SJSA1 (cell line): ENCODE results near the gene TMEM132C. TPM values are rescaled to one million over a fixed set of nuclear protein-coding genes. Genes with fewer than 3 reads are reported as not detected.

Experiments used
- DNase-seq, 2 experiments: peaks; one replicate each; pipeline ENCODE4 v3.0.0-alpha.2; 2015 to 2020; ENCODE audit warnings: low spot score in 2 of 2, low read depth in 1 of 2
- H3K27ac ChIP-seq: fragments of 250-450 bp; sonication (Bioruptor Pico); 2 replicates; pipeline ENCODE4 v1.5.1; 2020; ENCODE audit warnings: mild to moderate bottlenecking, moderate library complexity
- H3K27me3 ChIP-seq: fragments of 250-450 bp; sonication (Bioruptor Pico); replicated peaks from 2 replicates; pipeline ENCODE4 v1.5.1; 2020; ENCODE audit warnings: mild to moderate bottlenecking, moderate library complexity
- H3K36me3 ChIP-seq: fragments of 250-450 bp; sonication (Bioruptor Pico); 2 replicates; pipeline ENCODE4 v1.5.1; 2020; ENCODE audit warnings: mild to moderate bottlenecking
- H3K4me1 ChIP-seq: fragments of 250-450 bp; sonication (Bioruptor Pico); replicated peaks from 2 replicates; pipeline ENCODE4 v1.6.1; 2021; ENCODE audit warnings: mild to moderate bottlenecking
- H3K4me3 ChIP-seq: fragments of 250-450 bp; sonication (Bioruptor Pico); 2 replicates; pipeline ENCODE4 v1.5.1; 2020; ENCODE audit warnings: mild to moderate bottlenecking
- H3K9me3 ChIP-seq: fragments of 250-450 bp; sonication (Bioruptor Pico); replicated peaks from 2 replicates; pipeline ENCODE4 v1.5.1; 2020; ENCODE audit warnings: mild to moderate bottlenecking
- total RNA-seq: library from RNA; depleted of rRNA; stranded (reverse); fragments of >200 nt; shearing (Covaris generic); gene quantifications from 2 replicates; pipeline ENCODE4 v1.2.3, GENCODE V29; 2014

Gene TMEM132C
- total RNA-seq, 1 experiment from 2014 or later: not detected

- no peaks in the 10 kb centered on the region for H3K9me3 ChIP-seq
- no peak for DNase-seq
Measured at GRCh38 chr12:128690641-128691040, 423.7 kb downstream of the TMEM132C start.

GRCh38 chr12:128693115-128693514 lies 426.1 kb downstream of the TMEM132C start:
- Histone ChIP-seq H3K36me3 (no peaks in the 10 kb centered on the region), H3K4me3 (no peak overlapping the region), H3K4me1 (no peaks in the 10 kb centered on the region), H3K27me3 (no peaks in the 10 kb centered on the region), H3K27ac (no peak overlapping the region), H3K9me3 (no peaks in the 10 kb centered on the region)
- DNase-seq: no peak

More at GRCh38 chr12:128690641-128691040, 423.7 kb downstream of the TMEM132C start:
- H3K4me3 ChIP-seq: no peak overlapping the region
- H3K4me1 ChIP-seq: no peaks in the 10 kb centered on the region
- no peak overlapping the region for H3K27ac ChIP-seq
- H3K27me3 ChIP-seq: no peaks in the 10 kb centered on the region
- no peaks in the 10 kb centered on the region for H3K36me3 ChIP-seq

GRCh38 chr12:128693771-128694170 lies 426.8 kb downstream of the TMEM132C start:
- no peaks in the 10 kb centered on the region for H3K9me3 ChIP-seq
- DNase-seq: no peak

GRCh38 chr12:128694445-128694844 lies 427.5 kb downstream of the TMEM132C start:
- Histone ChIP-seq H3K4me3 (no peak overlapping the region), H3K9me3 (no peaks in the 10 kb centered on the region)

More at GRCh38 chr12:128693771-128694170, 426.8 kb downstream of the TMEM132C start:
- Histone ChIP-seq H3K27ac (no peak overlapping the region), H3K4me3 (no peak overlapping the region), H3K4me1 (no peaks in the 10 kb centered on the region), H3K36me3 (no peaks in the 10 kb centered on the region), H3K27me3 (no peaks in the 10 kb centered on the region)

GRCh38 chr12:128695697-128696096 lies 428.7 kb downstream of the TMEM132C start:
- no peaks in the 10 kb centered on the region for H3K36me3 ChIP-seq
- no peaks in the 10 kb centered on the region for H3K27me3 ChIP-seq
- H3K4me1 ChIP-seq: no peaks in the 10 kb centered on the region
- DNase-seq: no peak
- no peak overlapping the region for H3K27ac ChIP-seq
- no peak overlapping the region for H3K4me3 ChIP-seq
- H3K9me3 ChIP-seq: no peaks in the 10 kb centered on the region

More at GRCh38 chr12:128694445-128694844, 427.5 kb downstream of the TMEM132C start:
- Histone ChIP-seq H3K4me1 (no peaks in the 10 kb centered on the region), H3K27me3 (no peaks in the 10 kb centered on the region), H3K27ac (no peak overlapping the region), H3K36me3 (no peaks in the 10 kb centered on the region)
- DNase-seq: no peak

GRCh38 chr12:128698301-128698972 lies 431.5 kb downstream of the TMEM132C start:
- Histone ChIP-seq H3K4me3 (no peak overlapping the region), H3K27me3 (no peaks in the 10 kb centered on the region), H3K4me1 (no peaks in the 10 kb centered on the region), H3K36me3 (no peaks in the 10 kb centered on the region), H3K27ac (no peak overlapping the region), H3K9me3 (no peaks in the 10 kb centered on the region)
- DNase-seq: no peak

- H3K4me1 ChIP-seq: no peaks in the 10 kb centered on the region
- no peaks in the 10 kb centered on the region for H3K36me3 ChIP-seq
- DNase-seq: no peak
- H3K27ac ChIP-seq: no peak overlapping the region
- H3K27me3 ChIP-seq: no peaks in the 10 kb centered on the region
- no peak overlapping the region for H3K4me3 ChIP-seq
- H3K9me3 ChIP-seq: no peaks in the 10 kb centered on the region; the same call in 1 of the 2 replicates
Measured at GRCh38 chr12:128699106-128699505, 432.1 kb downstream of the TMEM132C start.

- Histone ChIP-seq H3K4me1 (no peaks in the 10 kb centered on the region), H3K4me3 (no peak overlapping the region), H3K36me3 (no peaks in the 10 kb centered on the region), H3K9me3 (no peaks in the 10 kb centered on the region; the same call in 1 of the 2 replicates), H3K27ac (no peak overlapping the region), H3K27me3 (no peaks in the 10 kb centered on the region)
- DNase-seq: no peak
Measured at GRCh38 chr12:128702371-128702770, 435.4 kb downstream of the TMEM132C start.

GRCh38 chr12:128705140-128705539 lies 438.2 kb downstream of the TMEM132C start:
- DNase-seq: no peak
- no peak overlapping the region for H3K27ac ChIP-seq
- no peaks in the 10 kb centered on the region for H3K36me3 ChIP-seq
- H3K27me3 ChIP-seq: no peaks in the 10 kb centered on the region
- no peaks in the 10 kb centered on the region; the same call in 1 of the 2 replicates for H3K9me3 ChIP-seq
- H3K4me1 ChIP-seq: no peaks in the 10 kb centered on the region
- no peak overlapping the region for H3K4me3 ChIP-seq

- Histone ChIP-seq H3K4me3 (no peak overlapping the region), H3K27ac (no peak overlapping the region), H3K9me3 (no peaks in the 10 kb centered on the region; the same call in 1 of the 2 replicates), H3K36me3 (no peaks in the 10 kb centered on the region), H3K27me3 (no peaks in the 10 kb centered on the region), H3K4me1 (no peaks in the 10 kb centered on the region)
- DNase-seq: no peak
Measured at GRCh38 chr12:128707488-128707887, 440.5 kb downstream of the TMEM132C start.

GRCh38 chr12:128708789-128709188 lies 441.8 kb downstream of the TMEM132C start:
- no peaks in the 10 kb centered on the region for H3K36me3 ChIP-seq
- H3K27ac ChIP-seq: no peak overlapping the region
- H3K4me3 ChIP-seq: no peak overlapping the region
- no peak for DNase-seq
- no peaks in the 10 kb centered on the region for H3K4me1 ChIP-seq
- no peaks in the 10 kb centered on the region; the same call in 1 of the 2 replicates for H3K9me3 ChIP-seq
- H3K27me3 ChIP-seq: no peaks in the 10 kb centered on the region

GRCh38 chr12:128709660-128710059 lies 442.7 kb downstream of the TMEM132C start:
- H3K27me3 ChIP-seq: no peaks in the 10 kb centered on the region
- no peak overlapping the region for H3K27ac ChIP-seq
- H3K36me3 ChIP-seq: no peaks in the 10 kb centered on the region
- H3K4me1 ChIP-seq: no peaks in the 10 kb centered on the region
- no peak for DNase-seq
- no peaks in the 10 kb centered on the region for H3K9me3 ChIP-seq
- no peak overlapping the region for H3K4me3 ChIP-seq

GRCh38 chr12:128711486-128711885 lies 444.5 kb downstream of the TMEM132C start:
- Histone ChIP-seq H3K9me3 (no peaks in the 10 kb centered on the region), H3K4me1 (no peaks in the 10 kb centered on the region), H3K27ac (no peak overlapping the region), H3K36me3 (no peaks in the 10 kb centered on the region), H3K27me3 (no peaks in the 10 kb centered on the region), H3K4me3 (no peak overlapping the region)
- DNase-seq: no peak

- H3K4me1 ChIP-seq: no peaks in the 10 kb centered on the region
- DNase-seq: no peak
- H3K27ac ChIP-seq: no peak overlapping the region
- H3K4me3 ChIP-seq: no peak overlapping the region
- H3K36me3 ChIP-seq: no peaks in the 10 kb centered on the region
- no peaks in the 10 kb centered on the region for H3K9me3 ChIP-seq
- H3K27me3 ChIP-seq: no peaks in the 10 kb centered on the region
Measured at GRCh38 chr12:128712622-128713021, 445.7 kb downstream of the TMEM132C start.

GRCh38 chr12:128715485-128715884 lies 448.5 kb downstream of the TMEM132C start:
- Histone ChIP-seq H3K4me3 (no peak overlapping the region), H3K27me3 (no peaks in the 10 kb centered on the region), H3K27ac (no peak overlapping the region), H3K9me3 (no peaks in the 10 kb centered on the region), H3K4me1 (no peaks in the 10 kb centered on the region), H3K36me3 (no peaks in the 10 kb centered on the region)
- DNase-seq: no peak
